OCI-M2 (cell line): ENCODE measurements around the gene SCAF1.

Experiments used
- DNase-seq: peaks from one replicate; lab custom pipeline; 2025; ENCODE audit not compliant: unreplicated experiment; lab: John Stamatoyannopoulos, UW

The SCAF1 gene

GRCh38 chr19:49641688-49642491 is at the start of gene SCAF1:
SCAF1 (plus strand) TSS chr19:49642209; CDS start chr19:49645027, 2,818 bp downstream.
- DNase-seq, result peak; percentile 91

GRCh38 chr19:49592486-49593232 is 49.4 kb upstream of the SCAF1 start:
- DNase-seq, result no peak

GRCh38 chr19:49593233-49594113 is 48.5 kb upstream of the SCAF1 start:
- DNase-seq, result no peak

- DNase-seq, result no peak
Observed at GRCh38 chr19:49594157-49594992, 47.6 kb upstream of the SCAF1 start.

GRCh38 chr19:49594993-49595818 is 46.8 kb upstream of the SCAF1 start:
- no peak for DNase-seq

- DNase-seq, result no peak
Observed at GRCh38 chr19:49595819-49596404, 46.1 kb upstream of the SCAF1 start.

GRCh38 chr19:49596407-49596806 is 45.6 kb upstream of the SCAF1 start:
- DNase-seq, result no peak

- DNase-seq, result no peak
Observed at GRCh38 chr19:49596954-49597702, 44.9 kb upstream of the SCAF1 start.

GRCh38 chr19:49597703-49597974 is 44.4 kb upstream of the SCAF1 start:
- no peak for DNase-seq

- no peak for DNase-seq
Observed at GRCh38 chr19:49599378-49600295, 42.4 kb upstream of the SCAF1 start.

- no peak for DNase-seq
Observed at GRCh38 chr19:49601482-49602038, 40.4 kb upstream of the SCAF1 start.

GRCh38 chr19:49602806-49603205 is 39.2 kb upstream of the SCAF1 start:
- DNase-seq, result no peak

GRCh38 chr19:49605605-49606004 is 36.4 kb upstream of the SCAF1 start:
- no peak for DNase-seq

GRCh38 chr19:49609499-49610092 is 32.4 kb upstream of the SCAF1 start:
- no peak for DNase-seq

- no peak for DNase-seq
Observed at GRCh38 chr19:49613374-49613773, 28.6 kb upstream of the SCAF1 start.

- DNase-seq, result no peak
Observed at GRCh38 chr19:49614096-49614833, 27.7 kb upstream of the SCAF1 start.
